Liver (tissue), 3 donors: Measurements from ENCODE around the gene ZNF284.

Experiments used
- ATF3 ChIP-seq: IDR thresholded peaks from 2 replicates; pipeline ENCODE4 v1.6.1; 2016; ENCODE audit warnings: antibody characterized with exemption
- CTCF ChIP-seq: fragments of 150-350 bp; IDR thresholded peaks from 2 replicates; pipeline ENCODE4 v1.5.1; 2017; ENCODE audit warnings: improper control_type of control experiment, low read depth, low read length; ENCODE audit not compliant: missing input control
- EGR1 ChIP-seq, 2 donors: IDR thresholded peaks; 2 replicates each; pipeline ENCODE4 v1.6.1; 2016 to 2018; ENCODE audit warnings: antibody characterized with exemption in 2 of 2, low read depth in 2 of 2
- HNF4G ChIP-seq: IDR thresholded peaks from 2 replicates; pipeline ENCODE4 v1.6.1; 2016; ENCODE audit warnings: antibody characterized with exemption
- JUND ChIP-seq, 2 donors: IDR thresholded peaks; 2 replicates each; pipeline ENCODE4 v1.6.1; 2016; ENCODE audit warnings: antibody characterized with exemption in 2 of 2
- MAX ChIP-seq: IDR thresholded peaks from 2 replicates; pipeline ENCODE4 v1.6.1; 2016; ENCODE audit warnings: antibody characterized with exemption
- NR2F2 ChIP-seq: IDR thresholded peaks from 2 replicates; pipeline ENCODE4 v1.6.1; 2016; ENCODE audit warnings: antibody characterized with exemption
- RAD21 ChIP-seq, 2 donors: IDR thresholded peaks; 2 replicates each; pipeline ENCODE4 v1.6.1; 2016; ENCODE audit warnings: antibody characterized with exemption in 2 of 2, mild to moderate bottlenecking in 2 of 2
- REST ChIP-seq: IDR thresholded peaks from 2 replicates; pipeline ENCODE4 v1.6.1; 2016; ENCODE audit warnings: antibody characterized with exemption, mild to moderate bottlenecking
- RXRA ChIP-seq, 2 donors: IDR thresholded peaks; 2 replicates each; pipeline ENCODE4 v1.6.1; 2017 to 2018; ENCODE audit warnings: antibody characterized with exemption in 2 of 2, mild to moderate bottlenecking in 1 of 2
- SP1 ChIP-seq: IDR thresholded peaks from 2 replicates; pipeline ENCODE4 v1.6.1; 2018; ENCODE audit warnings: antibody characterized with exemption, mild to moderate bottlenecking
- TAF1 ChIP-seq: conservative IDR thresholded peaks from 2 replicates; pipeline ENCODE4 v1.6.1; 2016; ENCODE audit warnings: antibody characterized with exemption, mild to moderate bottlenecking
- YY1 ChIP-seq: IDR thresholded peaks from 2 replicates; pipeline ENCODE4 v1.6.1; 2016; ENCODE audit warnings: antibody characterized with exemption, mild to moderate bottlenecking
- donor health status: healthy.
- donor health status: healthy.

GRCh38 chr19:44050740-44051649, 21.0 kb upstream of the ZNF284 start:
- TF ChIP-seq JUND (IDR thresholded peaks at IDR 0.05) (no peak), CTCF (no peak), SP1 (no peak), REST (no peak), RAD21 (IDR thresholded peaks at IDR 0.05) (no peak), NR2F2 (no peak), HNF4G (no peak), TAF1 (no peak), YY1 (no peak), ATF3 (no peak), MAX (no peak), EGR1 (IDR thresholded peaks at IDR 0.05; ENCODE audit: low read depth in 2 of 2) (no peak), RXRA (IDR thresholded peaks at IDR 0.05) (no peak)
